H1 (cell line): ENCODE measurements around the gene TXNRD3. TPM values are rescaled to one million over a fixed set of nuclear protein-coding genes. Genes with fewer than 3 reads are reported as not detected.
A peak's percentile ranks its signal among the peaks of the same experiment; 100 is the strongest.

Experiments used
- BACH1 ChIP-seq: IDR thresholded peaks from 2 replicates; pipeline ENCODE4 v1.6.1; 2012; ENCODE audit warnings: low read length, improper control_type of control experiment
- CTBP2 ChIP-seq: IDR thresholded peaks from 2 replicates; pipeline ENCODE4 v1.7.0; 2011; ENCODE audit warnings: borderline replicate concordance, mild to moderate bottlenecking, moderate library complexity, mixed read lengths, low read length; ENCODE audit not compliant: insufficient read depth, insufficient read length
- PHF8 ChIP-seq: fragments of 200-600 bp; sonication (generic); conservative IDR thresholded peaks from 2 replicates; pipeline ENCODE4 v1.7.1; 2012; ENCODE audit warnings: low read depth, mild to moderate bottlenecking, inconsistent platforms, low read length, moderate library complexity
- RAD21 ChIP-seq, 2 experiments: IDR thresholded peaks in 1 of 2; conservative IDR thresholded peaks in 1 of 2; 2 replicates each; pipeline ENCODE4 v1.6.1; 2011; ENCODE audit warnings: low read depth in 2 of 2, low read length in 2 of 2, improper control_type of control experiment in 1 of 2, inconsistent platforms in 1 of 2, mild to moderate bottlenecking in 1 of 2, moderate library complexity in 1 of 2
- SUZ12 ChIP-seq: fragments of 200-600 bp; sonication (generic); IDR thresholded peaks from 2 replicates; pipeline ENCODE4 v1.6.1; 2012; ENCODE audit warnings: mild to moderate bottlenecking, inconsistent platforms, low read length, moderate library complexity, mixed read lengths
- TEAD4 ChIP-seq: IDR thresholded peaks from 2 replicates; pipeline ENCODE4 v1.6.1; 2012; ENCODE audit warnings: low read depth, low read length, inconsistent platforms, mixed read lengths
- polyA plus RNA-seq, 7 experiments: library from polyadenylated mRNA; depleted of rRNA in 3 of 7; stranded (reverse) in 5 of 7; unstranded in 2 of 7; fragments of >200 nt in 5 of 7; fragments of 200-250 nt in 2 of 7; gene quantifications; 1 replicate in 5 of 7; 2 replicates in 1 of 7; 4 replicates in 1 of 7; pipeline versions ENCODE4 v1.2.1 to v1.2.3, GENCODE V29; 2011 to 2013; ENCODE audit warnings: missing spikeins in 2 of 7, mixed read lengths in 2 of 7
- total RNA-seq: library from RNA; stranded (reverse); fragmentation: NEBNext Ultra II Directional; extraction: Animal tissue kit (Norgen Biotek cat#: 25700); gene quantifications from 2 replicates; pipeline ENCODE4 v1.2.1, GENCODE V29; 2021
- TF ChIP-seq, protein P1 (sequence below): fragments of 300-600 bp; sonication (generic); IDR thresholded peaks from 2 replicates; pipeline ENCODE4 v1.7.1; 2012; ENCODE audit warnings: low read length, moderate library complexity, mild to moderate bottlenecking, inconsistent platforms; ENCODE audit not compliant: insufficient replicate concordance

The TXNRD3 gene
- total and polyA plus RNA-seq, 2 of the 8 experiments (the other 6 are each of a cell fraction or from before 2014, with no cell fraction given): 3.4 to 4.3 TPM

DNA sequence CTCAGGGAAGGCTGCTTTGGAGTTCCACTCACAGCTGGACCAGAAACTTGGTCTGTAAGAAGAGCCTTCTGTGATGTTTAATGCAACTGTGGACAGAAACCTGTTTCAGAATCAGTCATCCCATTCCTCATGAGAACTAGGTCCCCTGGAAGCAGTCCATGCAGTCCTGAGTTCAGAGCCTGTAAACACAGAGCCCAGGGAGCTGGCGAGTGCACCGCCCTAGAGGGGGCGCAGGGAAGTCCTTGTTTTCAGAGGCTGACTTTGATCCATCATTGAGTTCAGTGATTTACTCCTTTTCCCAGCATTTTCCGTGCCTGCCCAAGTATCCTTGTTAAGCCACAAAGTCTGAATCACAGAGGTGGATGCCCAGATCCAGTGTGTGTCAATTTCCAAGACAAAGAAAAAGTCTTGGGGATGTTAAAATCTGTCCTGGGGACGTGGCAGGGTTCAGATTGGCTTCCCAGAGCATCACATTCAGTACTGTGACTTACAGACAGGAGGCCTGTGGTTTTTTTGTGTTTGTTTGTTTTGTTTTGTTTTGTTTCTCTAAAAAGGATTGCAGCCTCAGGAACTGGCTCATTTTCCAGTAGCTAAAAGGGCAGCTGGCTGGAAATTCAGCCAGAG, 9.8 kb upstream of the TXNRD3 start (continued):
- no peak for TF ChIP-seq SUZ12
- TF ChIP-seq CTBP2: no peak
- TF ChIP-seq RAD21 (IDR thresholded peaks at IDR 0.05 in 1 of 2, conservative IDR thresholded peaks at IDR 0.05 in 1 of 2; ENCODE audit: low read depth in 2 of 2, low read length in 2 of 2): peak; percentile 4 to 34; a peak in 1 of 4 replicates
- TF ChIP-seq, protein P1, sequence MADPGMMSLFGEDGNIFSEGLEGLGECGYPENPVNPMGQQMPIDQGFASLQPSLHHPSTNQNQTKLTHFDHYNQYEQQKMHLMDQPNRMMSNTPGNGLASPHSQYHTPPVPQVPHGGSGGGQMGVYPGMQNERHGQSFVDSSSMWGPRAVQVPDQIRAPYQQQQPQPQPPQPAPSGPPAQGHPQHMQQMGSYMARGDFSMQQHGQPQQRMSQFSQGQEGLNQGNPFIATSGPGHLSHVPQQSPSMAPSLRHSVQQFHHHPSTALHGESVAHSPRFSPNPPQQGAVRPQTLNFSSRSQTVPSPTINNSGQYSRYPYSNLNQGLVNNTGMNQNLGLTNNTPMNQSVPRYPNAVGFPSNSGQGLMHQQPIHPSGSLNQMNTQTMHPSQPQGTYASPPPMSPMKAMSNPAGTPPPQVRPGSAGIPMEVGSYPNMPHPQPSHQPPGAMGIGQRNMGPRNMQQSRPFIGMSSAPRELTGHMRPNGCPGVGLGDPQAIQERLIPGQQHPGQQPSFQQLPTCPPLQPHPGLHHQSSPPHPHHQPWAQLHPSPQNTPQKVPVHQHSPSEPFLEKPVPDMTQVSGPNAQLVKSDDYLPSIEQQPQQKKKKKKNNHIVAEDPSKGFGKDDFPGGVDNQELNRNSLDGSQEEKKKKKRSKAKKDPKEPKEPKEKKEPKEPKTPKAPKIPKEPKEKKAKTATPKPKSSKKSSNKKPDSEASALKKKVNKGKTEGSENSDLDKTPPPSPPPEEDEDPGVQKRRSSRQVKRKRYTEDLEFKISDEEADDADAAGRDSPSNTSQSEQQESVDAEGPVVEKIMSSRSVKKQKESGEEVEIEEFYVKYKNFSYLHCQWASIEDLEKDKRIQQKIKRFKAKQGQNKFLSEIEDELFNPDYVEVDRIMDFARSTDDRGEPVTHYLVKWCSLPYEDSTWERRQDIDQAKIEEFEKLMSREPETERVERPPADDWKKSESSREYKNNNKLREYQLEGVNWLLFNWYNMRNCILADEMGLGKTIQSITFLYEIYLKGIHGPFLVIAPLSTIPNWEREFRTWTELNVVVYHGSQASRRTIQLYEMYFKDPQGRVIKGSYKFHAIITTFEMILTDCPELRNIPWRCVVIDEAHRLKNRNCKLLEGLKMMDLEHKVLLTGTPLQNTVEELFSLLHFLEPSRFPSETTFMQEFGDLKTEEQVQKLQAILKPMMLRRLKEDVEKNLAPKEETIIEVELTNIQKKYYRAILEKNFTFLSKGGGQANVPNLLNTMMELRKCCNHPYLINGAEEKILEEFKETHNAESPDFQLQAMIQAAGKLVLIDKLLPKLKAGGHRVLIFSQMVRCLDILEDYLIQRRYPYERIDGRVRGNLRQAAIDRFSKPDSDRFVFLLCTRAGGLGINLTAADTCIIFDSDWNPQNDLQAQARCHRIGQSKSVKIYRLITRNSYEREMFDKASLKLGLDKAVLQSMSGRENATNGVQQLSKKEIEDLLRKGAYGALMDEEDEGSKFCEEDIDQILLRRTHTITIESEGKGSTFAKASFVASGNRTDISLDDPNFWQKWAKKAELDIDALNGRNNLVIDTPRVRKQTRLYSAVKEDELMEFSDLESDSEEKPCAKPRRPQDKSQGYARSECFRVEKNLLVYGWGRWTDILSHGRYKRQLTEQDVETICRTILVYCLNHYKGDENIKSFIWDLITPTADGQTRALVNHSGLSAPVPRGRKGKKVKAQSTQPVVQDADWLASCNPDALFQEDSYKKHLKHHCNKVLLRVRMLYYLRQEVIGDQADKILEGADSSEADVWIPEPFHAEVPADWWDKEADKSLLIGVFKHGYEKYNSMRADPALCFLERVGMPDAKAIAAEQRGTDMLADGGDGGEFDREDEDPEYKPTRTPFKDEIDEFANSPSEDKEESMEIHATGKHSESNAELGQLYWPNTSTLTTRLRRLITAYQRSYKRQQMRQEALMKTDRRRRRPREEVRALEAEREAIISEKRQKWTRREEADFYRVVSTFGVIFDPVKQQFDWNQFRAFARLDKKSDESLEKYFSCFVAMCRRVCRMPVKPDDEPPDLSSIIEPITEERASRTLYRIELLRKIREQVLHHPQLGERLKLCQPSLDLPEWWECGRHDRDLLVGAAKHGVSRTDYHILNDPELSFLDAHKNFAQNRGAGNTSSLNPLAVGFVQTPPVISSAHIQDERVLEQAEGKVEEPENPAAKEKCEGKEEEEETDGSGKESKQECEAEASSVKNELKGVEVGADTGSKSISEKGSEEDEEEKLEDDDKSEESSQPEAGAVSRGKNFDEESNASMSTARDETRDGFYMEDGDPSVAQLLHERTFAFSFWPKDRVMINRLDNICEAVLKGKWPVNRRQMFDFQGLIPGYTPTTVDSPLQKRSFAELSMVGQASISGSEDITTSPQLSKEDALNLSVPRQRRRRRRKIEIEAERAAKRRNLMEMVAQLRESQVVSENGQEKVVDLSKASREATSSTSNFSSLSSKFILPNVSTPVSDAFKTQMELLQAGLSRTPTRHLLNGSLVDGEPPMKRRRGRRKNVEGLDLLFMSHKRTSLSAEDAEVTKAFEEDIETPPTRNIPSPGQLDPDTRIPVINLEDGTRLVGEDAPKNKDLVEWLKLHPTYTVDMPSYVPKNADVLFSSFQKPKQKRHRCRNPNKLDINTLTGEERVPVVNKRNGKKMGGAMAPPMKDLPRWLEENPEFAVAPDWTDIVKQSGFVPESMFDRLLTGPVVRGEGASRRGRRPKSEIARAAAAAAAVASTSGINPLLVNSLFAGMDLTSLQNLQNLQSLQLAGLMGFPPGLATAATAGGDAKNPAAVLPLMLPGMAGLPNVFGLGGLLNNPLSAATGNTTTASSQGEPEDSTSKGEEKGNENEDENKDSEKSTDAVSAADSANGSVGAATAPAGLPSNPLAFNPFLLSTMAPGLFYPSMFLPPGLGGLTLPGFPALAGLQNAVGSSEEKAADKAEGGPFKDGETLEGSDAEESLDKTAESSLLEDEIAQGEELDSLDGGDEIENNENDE: no peak
- TF ChIP-seq TEAD4: no peak
- no peak for TF ChIP-seq BACH1
- TF ChIP-seq PHF8: no peak
